NCI-H2196 (cell line): ENCODE data around the gene KCNIP3.
A peak's percentile ranks its signal among the peaks of the same experiment; 100 is the strongest.

ENCODE experiments used
- DNase-seq: peaks from one replicate; lab custom pipeline; 2025; ENCODE audit not compliant: unreplicated experiment; lab: John Stamatoyannopoulos, UW

Gene KCNIP3

GRCh38 chr2:95327861-95328260, 30.7 kb downstream of the KCNIP3 start:
- no peak for DNase-seq

GRCh38 chr2:95328358-95329125, 31.4 kb downstream of the KCNIP3 start:
- DNase-seq: no peak

DNA sequence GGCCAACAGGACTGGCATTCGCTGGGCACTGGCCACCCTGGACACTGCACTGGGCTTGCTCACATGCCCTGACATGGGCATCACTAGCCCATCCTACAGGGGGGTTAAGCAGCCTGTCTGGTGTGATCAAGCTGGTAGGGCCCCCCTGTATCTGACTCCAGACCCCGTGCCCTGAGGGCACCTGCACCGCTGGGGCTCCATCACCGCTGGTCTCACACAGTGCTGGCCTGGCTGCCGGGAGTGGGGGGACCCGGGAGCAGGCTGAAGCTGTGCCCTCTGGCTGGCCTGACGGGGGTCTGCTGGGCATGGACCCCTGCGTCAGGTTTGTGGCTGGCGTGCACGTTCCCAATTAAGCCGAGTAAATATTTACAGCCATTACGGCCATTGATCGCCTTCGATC, 32.3 kb downstream of the KCNIP3 start:
- no peak for DNase-seq

DNA sequence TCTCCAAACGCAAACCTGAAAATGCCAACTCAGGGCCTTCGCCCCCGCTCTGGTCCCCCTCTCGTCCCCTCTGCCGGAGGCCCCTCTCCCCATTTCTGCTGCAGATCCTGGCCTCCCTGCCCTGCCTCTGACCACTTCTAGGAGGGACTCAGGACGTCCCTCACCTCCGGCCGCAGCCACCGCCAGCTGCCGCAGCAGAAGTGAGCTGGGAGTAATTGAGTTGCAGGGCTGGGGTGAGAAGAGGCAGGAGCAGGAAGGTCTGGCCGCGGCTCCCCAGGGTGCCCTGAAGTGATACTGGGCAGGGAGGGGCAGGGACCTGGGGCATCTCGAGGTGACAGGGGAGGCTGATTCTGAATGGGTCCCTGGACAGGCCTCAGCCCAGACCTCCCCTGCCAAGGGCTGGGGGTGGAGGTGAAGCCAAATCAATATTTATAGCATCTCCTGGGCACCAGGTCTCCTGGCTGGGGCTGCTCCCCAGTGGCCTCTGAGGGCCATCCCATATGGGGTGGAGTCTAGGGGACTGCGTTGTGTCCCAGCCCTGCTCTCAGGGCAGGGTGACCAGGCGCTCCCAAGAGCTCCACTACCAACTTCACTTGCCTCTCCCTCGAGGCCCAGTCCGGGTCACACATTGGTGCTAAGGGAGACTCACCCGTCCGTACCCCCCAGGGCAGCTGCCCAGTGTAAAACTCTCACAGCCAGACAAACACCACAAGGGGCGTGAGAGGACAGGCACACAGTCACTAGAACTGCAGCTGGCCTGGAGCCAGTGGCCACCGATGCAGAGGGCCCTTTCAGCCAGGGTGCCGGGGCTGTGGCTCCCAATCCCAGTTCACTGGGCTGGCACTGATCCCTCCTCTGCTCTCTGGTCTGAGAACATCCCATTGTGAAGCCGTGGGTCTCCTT, 33.0 kb downstream of the KCNIP3 start:
- DNase-seq: no peak

DNA sequence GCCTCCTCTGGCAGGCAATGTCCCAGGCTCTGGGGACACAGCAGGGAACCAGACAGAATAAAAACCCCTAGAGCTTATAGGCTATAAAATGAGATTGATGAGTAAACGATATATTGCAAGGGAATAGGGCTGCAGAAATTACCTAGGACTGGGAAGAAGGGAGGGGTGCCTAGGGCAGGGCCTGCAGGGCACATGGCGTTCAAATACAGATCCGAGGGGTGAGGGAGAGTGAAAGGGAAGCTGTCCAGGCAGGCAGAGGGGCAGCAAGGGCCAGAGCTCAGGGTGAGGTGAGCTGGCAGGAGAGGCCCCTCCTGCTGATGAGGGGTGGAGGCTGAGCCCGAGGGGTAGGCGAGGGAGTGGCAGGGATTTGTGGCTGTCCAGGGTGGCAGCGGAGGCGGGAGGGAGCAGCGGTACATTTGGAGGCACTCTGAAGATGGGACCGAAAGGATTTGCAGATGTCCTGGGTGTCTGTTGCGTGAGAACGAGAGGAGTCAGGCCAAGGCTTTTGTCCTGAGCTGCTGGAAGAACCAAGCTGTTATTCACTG, 33.7 kb downstream of the KCNIP3 start:
- DNase-seq: no peak

DNA sequence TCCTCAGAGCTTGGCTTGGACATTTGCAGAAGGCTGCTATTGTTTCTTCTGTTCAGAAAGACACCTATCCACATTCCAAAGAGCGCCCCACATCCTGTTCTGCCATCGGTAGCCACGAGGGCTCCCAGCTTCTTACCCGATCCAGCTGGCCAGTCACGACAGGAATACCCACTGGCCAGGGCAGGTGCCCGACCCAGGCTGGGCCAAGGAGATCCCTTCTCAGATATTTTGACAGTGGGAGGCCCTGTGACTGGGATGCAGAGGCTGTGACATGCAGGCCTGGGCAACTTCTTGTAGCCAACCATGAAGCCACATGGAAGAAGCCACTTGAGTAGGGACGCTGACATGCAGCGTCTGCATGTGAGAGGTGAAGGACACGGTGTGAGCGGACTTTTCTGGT, 34.5 kb downstream of the KCNIP3 start:
- DNase-seq: no peak

- no peak for DNase-seq
Measured at GRCh38 chr2:95332036-95332435, 34.9 kb downstream of the KCNIP3 start.

DNA sequence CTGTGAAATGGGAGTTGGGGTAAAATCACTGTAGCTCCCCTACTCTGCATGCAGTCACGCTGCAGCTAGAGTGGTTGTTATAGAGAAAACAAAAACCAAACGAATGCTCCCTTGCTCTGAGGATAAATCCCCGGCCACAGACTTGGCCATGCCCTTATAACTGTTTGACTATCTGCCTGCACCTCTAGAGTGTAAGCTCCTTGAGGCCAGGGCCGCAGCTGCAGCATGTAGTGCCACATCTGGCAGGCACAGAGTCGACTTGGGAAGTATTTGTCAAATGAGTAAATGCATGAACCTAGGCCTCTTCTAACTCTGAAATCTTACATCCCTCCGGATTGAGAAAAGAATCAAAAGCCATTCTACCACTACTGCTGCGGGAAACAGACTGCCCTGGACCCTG, 35.9 kb downstream of the KCNIP3 start:
- no peak for DNase-seq

DNA sequence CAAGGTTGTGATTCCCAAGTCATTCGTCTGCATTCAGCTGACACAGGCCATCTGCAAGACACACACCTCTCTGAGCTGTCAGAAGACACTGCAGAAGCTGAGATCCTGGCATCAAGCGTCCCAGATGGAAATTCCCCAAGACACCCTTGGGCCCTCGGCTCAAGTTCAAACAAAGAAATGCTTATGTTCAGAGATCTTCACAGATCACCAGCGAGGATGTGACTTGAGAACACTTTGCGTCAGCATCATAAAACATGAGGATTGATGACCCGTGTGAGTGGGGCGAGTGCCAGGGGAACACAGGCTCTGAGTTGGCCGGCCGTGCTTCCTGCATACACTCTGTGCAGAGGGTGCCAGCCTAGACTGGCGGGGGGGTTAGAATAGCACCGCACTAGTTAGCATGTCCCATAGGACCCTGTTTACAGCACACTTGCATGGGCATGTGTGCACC, 36.8 kb downstream of the KCNIP3 start:
- DNase-seq: peak; percentile 60

- DNase-seq: no peak
Measured at GRCh38 chr2:95334916-95335641, 37.9 kb downstream of the KCNIP3 start.

GRCh38 chr2:95336406-95336805, 39.3 kb downstream of the KCNIP3 start:
- DNase-seq: no peak

- no peak for DNase-seq
Measured at GRCh38 chr2:95337829-95338228, 40.7 kb downstream of the KCNIP3 start.

DNA sequence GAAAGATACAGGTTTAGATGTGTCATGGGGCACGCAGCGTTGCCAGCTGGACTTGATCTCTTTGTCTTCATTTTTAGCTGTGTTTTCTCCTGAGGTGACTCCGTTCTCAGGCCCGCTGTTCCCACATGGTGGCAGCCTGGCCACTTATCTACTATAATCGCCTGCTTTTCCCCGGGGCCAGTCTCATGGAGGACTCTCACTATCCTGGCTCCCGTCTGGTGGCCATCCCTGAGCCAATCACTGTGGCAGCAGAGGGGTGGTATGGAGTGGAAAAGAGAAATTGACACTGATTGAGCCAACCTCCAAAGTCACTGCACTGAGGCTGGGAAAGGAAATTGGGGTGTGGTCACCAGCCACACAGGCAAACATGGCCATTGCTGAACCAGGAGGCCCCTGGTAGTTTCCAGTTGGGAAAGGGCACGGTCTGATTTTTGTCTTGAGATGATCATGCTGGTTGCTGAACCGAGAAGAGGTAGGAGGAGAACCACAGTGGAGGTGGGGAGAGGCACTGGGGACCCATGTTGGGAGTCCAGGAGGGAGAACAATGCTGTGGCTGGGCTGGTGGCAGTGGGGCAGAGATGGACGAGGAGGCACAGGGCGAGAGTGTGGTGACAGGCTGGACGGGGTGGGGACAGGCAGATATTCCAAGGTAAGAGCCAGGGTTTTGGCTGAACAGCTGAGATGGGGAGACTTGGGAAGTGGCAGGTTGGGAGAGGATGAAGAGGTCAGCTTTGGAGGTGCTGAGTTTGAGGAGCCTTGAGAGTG, 45.6 kb downstream of the KCNIP3 start:
- no peak for DNase-seq

- no peak for DNase-seq
Measured at GRCh38 chr2:95343429-95344214, 46.5 kb downstream of the KCNIP3 start.

GRCh38 chr2:95344215-95344583, 47.1 kb downstream of the KCNIP3 start:
- DNase-seq: no peak

DNA sequence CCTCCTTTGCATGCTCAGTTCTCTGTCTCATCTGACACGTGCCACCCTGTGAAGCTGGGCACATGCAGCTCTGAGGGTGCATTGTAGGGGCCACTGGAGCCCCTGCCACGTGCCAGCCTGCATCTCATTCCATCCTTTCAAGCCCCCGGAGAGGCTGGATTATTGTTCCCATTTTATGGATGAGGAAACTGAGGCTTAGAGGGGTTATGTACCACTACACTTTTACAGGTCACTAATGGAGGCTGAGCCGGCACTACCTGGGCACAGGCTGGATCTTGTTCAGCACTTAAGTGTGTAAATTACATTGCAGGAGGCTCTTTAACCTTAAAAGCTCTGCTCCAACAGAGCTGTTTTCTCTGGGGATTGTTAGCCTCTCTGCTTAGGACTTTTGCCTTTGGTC, 47.5 kb downstream of the KCNIP3 start:
- no peak for DNase-seq

DNA sequence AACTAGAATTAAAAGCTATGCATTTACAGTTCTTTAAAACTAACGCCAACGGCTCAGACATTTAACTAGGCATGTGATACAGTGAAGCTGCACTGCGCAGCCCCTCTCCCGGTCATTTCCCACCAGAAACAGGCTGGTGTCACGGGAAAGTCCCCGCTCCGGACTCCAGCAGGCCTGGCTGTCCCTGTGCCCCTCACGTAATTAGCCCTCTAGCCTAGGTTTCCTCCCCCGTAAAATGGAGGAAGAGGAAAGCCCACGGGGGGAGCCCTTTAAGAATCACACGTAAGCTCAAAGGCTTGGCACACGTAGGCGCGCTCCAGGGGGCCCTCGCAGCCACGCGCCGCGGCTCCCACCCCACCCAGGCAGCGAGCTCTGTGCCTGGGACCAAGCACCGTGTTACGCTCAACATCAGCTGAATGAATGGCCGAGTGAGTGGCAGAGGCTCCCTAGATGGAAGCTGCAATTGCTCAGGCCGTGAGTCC, 48.0 kb downstream of the KCNIP3 start:
- DNase-seq: no peak

- peak; percentile 85 for DNase-seq
Measured at GRCh38 chr2:95345563-95346230, 48.5 kb downstream of the KCNIP3 start.

GRCh38 chr2:95346231-95346737, 49.1 kb downstream of the KCNIP3 start:
- DNase-seq: peak; percentile 63
